ENCODE data around the gene ITGA4. TPM values are rescaled to one million over a fixed set of nuclear protein-coding genes. Genes with fewer than 3 reads are reported as not detected.

The ITGA4 gene
- total and polyA plus RNA-seq, 2 donors (not counting 1 experiment from before 2014, with no cell fraction given): 69.2 to 169 TPM

GRCh38 chr2:181575024-181575649 is 118.0 kb downstream of the ITGA4 start:
- no peak overlapping the region for H3K27ac Mint-ChIP-seq
- H3K27me3 Mint-ChIP-seq: peaks cover 12% of the 10 kb centered on the region
- intact Hi-C loops (cut with micrococcal nuclease): no loop called here
- H3K4me1 Mint-ChIP-seq: no peaks in the 10 kb centered on the region
- H3K36me3 ChIP-seq (replicated peaks in 1 of 2; ENCODE audit: control extremely low read depth in 1 of 2, control insufficient read depth in 1 of 2, extremely low read depth in 1 of 2, insufficient read depth in 2 of 2, low read length in 1 of 2): no peaks in the 10 kb centered on the region
- H3K9ac ChIP-seq (ENCODE audit: low read length): no peak overlapping the region
- TF ChIP-seq CTCF (IDR thresholded peaks at IDR 0.05): no peak
- no peak for TF ChIP-seq EZH2 (IDR thresholded peaks at IDR 0.05; ENCODE audit: borderline replicate concordance, insufficient read depth, low read depth, low read length, poor library complexity, severe bottlenecking)
- H3K79me2 ChIP-seq (ENCODE audit: control insufficient read depth, insufficient read depth, low read length): no peaks in the 10 kb centered on the region
- no peak overlapping the region for H3K4me3 ChIP-seq (ENCODE audit: control extremely low read depth in 1 of 5, extremely low read depth in 1 of 5, insufficient read depth in 1 of 5, low read depth in 2 of 5, low read length in 4 of 5)
- WGBS (ENCODE audit: insufficient coverage): 74% methylated on average over 3 of the region's 7 CpGs
- POLR2A ChIA-PET: no interaction called here
- no peak for ATAC-seq (ENCODE audit: low read depth)
- no peaks in the 10 kb centered on the region for H3K9me3 Mint-ChIP-seq (ENCODE audit: insufficient read depth)
- peaks cover 0 to 6% (median 2%) of the 10 kb centered on the region in 4 experiments for H3K27me3 ChIP-seq (replicated peaks in 1 of 4; ENCODE audit: control extremely low read depth in 1 of 4, control insufficient read depth in 3 of 4, insufficient read depth in 4 of 4, low read length in 3 of 4)
- no peak overlapping the region for H3K4me3 Mint-ChIP-seq
- H3K4me2 ChIP-seq (replicated peaks; ENCODE audit: low read depth, low read length, poor library complexity, severe bottlenecking): no peak overlapping the region
- no peaks in the 10 kb centered on the region for H4K20me1 ChIP-seq (ENCODE audit: control insufficient read depth, insufficient read depth, low read length, poor library complexity, severe bottlenecking)
- CTCF ChIA-PET: interaction anchor here (3.8 kb wide), 1 partner anchor 140 kb away, joined by 23 read pairs; no protein-coding TSS in a partner anchor
- no peak overlapping the region for H3K27ac ChIP-seq (ENCODE audit: low read length in 2 of 2)
- H3K4me1 ChIP-seq (ENCODE audit: control insufficient read depth in 2 of 2, insufficient read depth in 2 of 2, low read length in 2 of 2): no peaks in the 10 kb centered on the region
- no peak overlapping the region for H2AFZ ChIP-seq (ENCODE audit: insufficient read depth, low read depth, low read length, poor library complexity, severe bottlenecking)
- H3K9me3 ChIP-seq (ENCODE audit: control extremely low read depth in 1 of 3, control insufficient read depth in 2 of 3, insufficient read depth in 1 of 3, low read length in 2 of 3): no peaks in the 10 kb centered on the region
- DNase-seq: no peak

GRCh38 chr2:181575650-181576025 is 118.5 kb downstream of the ITGA4 start:
- no peak for ATAC-seq (ENCODE audit: low read depth)
- Histone ChIP-seq H3K4me3 (ENCODE audit: control extremely low read depth in 1 of 5, extremely low read depth in 1 of 5, insufficient read depth in 1 of 5, low read depth in 2 of 5, low read length in 4 of 5) (no peak overlapping the region), H2AFZ (ENCODE audit: insufficient read depth, low read depth, low read length, poor library complexity, severe bottlenecking) (no peak overlapping the region), H3K79me2 (ENCODE audit: control insufficient read depth, insufficient read depth, low read length) (no peaks in the 10 kb centered on the region), H3K4me1 (ENCODE audit: control insufficient read depth in 2 of 2, insufficient read depth in 2 of 2, low read length in 2 of 2) (no peaks in the 10 kb centered on the region), H3K9me3 (ENCODE audit: control extremely low read depth in 1 of 3, control insufficient read depth in 2 of 3, insufficient read depth in 1 of 3, low read length in 2 of 3) (no peaks in the 10 kb centered on the region), H4K20me1 (ENCODE audit: control insufficient read depth, insufficient read depth, low read length, poor library complexity, severe bottlenecking) (no peaks in the 10 kb centered on the region), H3K9ac (ENCODE audit: low read length) (no peak overlapping the region), H3K27ac (ENCODE audit: low read length in 2 of 2) (no peak overlapping the region), H3K4me2 (replicated peaks; ENCODE audit: low read depth, low read length, poor library complexity, severe bottlenecking) (no peak overlapping the region), H3K36me3 (replicated peaks in 1 of 2; ENCODE audit: control extremely low read depth in 1 of 2, control insufficient read depth in 1 of 2, extremely low read depth in 1 of 2, insufficient read depth in 2 of 2, low read length in 1 of 2) (no peaks in the 10 kb centered on the region), H3K27me3 (replicated peaks in 1 of 4; ENCODE audit: control extremely low read depth in 1 of 4, control insufficient read depth in 3 of 4, insufficient read depth in 4 of 4, low read length in 3 of 4) (peaks cover 0 to 6% (median 2%) of the 10 kb centered on the region in 4 experiments)
- ChIA-PET POLR2A (no interaction called here), CTCF (no interaction called here)
- Mint-ChIP-seq H3K27me3 (peaks cover 12% of the 10 kb centered on the region), H3K4me1 (no peaks in the 10 kb centered on the region), H3K27ac (no peak overlapping the region), H3K9me3 (ENCODE audit: insufficient read depth) (no peaks in the 10 kb centered on the region), H3K4me3 (no peak overlapping the region)
- intact Hi-C loops (cut with micrococcal nuclease): no loop called here
- 0% methylated on average over 1 of the region's 2 CpGs for WGBS (ENCODE audit: insufficient coverage)
- no peak for DNase-seq
- TF ChIP-seq CTCF (IDR thresholded peaks at IDR 0.05): no peak
- no peak for TF ChIP-seq EZH2 (IDR thresholded peaks at IDR 0.05; ENCODE audit: borderline replicate concordance, insufficient read depth, low read depth, low read length, poor library complexity, severe bottlenecking)

Measured in B cell (primary cell).